ENCODE measurements around the gene HECTD3. TPM values are rescaled to one million over a fixed set of nuclear protein-coding genes. Genes with fewer than 3 reads are reported as not detected.

Gene HECTD3
- total RNA-seq, 2 donors from 2014 or later, result 89.1 to 103 TPM

DNA sequence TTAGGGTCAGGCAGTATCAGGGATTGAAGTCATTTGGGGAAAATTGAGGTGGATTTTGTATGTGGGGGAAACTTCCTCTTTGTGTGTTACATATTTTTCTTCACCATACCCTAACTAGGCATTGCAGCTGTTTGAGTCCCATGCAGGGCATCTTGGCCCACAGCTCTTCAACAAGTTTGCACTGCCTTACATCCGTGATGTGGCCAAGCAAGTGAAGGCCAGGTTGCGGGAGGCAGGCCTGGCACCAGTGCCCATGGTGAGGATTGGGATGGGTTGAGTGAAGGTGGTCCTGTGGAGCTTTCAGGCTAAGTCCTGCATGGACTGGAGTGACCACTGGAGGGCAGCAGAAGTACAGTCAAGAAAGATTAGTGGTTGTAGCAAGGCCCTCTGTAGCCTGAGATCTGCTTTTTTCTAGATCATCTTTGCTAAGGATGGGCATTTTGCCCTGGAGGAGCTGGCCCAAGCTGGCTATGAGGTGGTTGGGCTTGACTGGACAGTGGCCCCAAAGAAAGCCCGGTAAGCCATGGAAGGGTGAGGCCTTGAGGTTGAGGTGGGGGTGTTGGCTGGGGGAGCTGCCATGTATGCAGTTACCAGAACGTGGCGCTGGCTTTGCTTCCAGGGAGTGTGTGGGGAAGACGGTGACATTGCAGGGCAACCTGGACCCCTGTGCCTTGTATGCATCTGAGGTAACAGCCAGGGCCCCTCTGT is 3.4 kb upstream of the HECTD3 start:
- peak; percentile 81 for DNase-seq
- TF ChIP-seq, protein P1, sequence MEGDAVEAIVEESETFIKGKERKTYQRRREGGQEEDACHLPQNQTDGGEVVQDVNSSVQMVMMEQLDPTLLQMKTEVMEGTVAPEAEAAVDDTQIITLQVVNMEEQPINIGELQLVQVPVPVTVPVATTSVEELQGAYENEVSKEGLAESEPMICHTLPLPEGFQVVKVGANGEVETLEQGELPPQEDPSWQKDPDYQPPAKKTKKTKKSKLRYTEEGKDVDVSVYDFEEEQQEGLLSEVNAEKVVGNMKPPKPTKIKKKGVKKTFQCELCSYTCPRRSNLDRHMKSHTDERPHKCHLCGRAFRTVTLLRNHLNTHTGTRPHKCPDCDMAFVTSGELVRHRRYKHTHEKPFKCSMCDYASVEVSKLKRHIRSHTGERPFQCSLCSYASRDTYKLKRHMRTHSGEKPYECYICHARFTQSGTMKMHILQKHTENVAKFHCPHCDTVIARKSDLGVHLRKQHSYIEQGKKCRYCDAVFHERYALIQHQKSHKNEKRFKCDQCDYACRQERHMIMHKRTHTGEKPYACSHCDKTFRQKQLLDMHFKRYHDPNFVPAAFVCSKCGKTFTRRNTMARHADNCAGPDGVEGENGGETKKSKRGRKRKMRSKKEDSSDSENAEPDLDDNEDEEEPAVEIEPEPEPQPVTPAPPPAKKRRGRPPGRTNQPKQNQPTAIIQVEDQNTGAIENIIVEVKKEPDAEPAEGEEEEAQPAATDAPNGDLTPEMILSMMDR (IDR thresholded peaks at IDR 0.05), result peak; percentile 83
- intact Hi-C loops (cut with DNase I), result loop anchor here (5.0 kb wide), 2 partner anchors 218 to 478 kb away; partner anchors contain the start of gene TESK2
- Histone ChIP-seq H3K4me3 (no peak overlapping the region), H3K36me3 (no peaks in the 10 kb centered on the region), H3K9me3 (no peaks in the 10 kb centered on the region), H3K9ac (ENCODE audit: low read depth in 2 of 2, low read length in 2 of 2) (no peak overlapping the region), H3K4me1 (peaks cover 12% of the 10 kb centered on the region), H3K27ac (no peak overlapping the region), H3K27me3 (no peaks in the 10 kb centered on the region)

DNA sequence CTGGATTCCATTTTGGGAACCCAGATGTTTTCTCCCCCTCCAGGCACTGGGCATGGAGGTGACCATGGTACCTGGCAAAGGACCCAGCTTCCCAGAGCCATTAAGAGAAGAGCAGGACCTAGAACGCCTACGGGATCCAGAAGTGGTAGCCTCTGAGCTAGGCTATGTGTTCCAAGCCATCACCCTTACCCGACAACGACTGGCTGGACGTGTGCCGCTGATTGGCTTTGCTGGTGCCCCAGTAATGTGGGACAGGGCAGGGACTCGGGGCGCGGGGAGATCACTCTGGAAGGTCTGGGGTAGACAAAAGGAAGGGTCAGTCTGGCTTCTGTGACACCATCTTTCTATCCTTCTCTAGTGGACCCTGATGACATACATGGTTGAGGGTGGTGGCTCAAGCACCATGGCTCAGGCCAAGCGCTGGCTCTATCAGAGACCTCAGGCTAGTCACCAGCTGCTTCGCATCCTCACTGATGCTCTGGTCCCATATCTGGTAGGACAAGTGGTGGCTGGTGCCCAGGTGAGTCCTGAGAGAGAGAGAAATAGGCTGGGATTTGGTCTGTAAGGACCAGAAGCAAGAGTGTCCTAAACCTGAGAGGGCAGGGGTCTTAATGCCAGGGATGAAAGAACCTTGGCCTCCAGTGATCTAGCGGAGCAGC is 2.6 kb upstream of the HECTD3 start:
- no peaks in the 10 kb centered on the region for H3K27me3 ChIP-seq
- DNase-seq, result no peak
- peaks cover 12% of the 10 kb centered on the region for H3K4me1 ChIP-seq
- peaks cover 6% of the 10 kb centered on the region for H3K36me3 ChIP-seq
- H3K9ac ChIP-seq (ENCODE audit: low read depth in 2 of 2, low read length in 2 of 2), result no peak overlapping the region
- no peak overlapping the region for H3K27ac ChIP-seq
- H3K9me3 ChIP-seq, result no peaks in the 10 kb centered on the region
- no peak overlapping the region for H3K4me3 ChIP-seq
- TF ChIP-seq, protein P1 (IDR thresholded peaks at IDR 0.05), result no peak
- intact Hi-C loops (cut with DNase I), result loop anchor here (5.0 kb wide), 1 partner anchor 479 kb away; the partner anchor contains the start of gene TESK2

DNA sequence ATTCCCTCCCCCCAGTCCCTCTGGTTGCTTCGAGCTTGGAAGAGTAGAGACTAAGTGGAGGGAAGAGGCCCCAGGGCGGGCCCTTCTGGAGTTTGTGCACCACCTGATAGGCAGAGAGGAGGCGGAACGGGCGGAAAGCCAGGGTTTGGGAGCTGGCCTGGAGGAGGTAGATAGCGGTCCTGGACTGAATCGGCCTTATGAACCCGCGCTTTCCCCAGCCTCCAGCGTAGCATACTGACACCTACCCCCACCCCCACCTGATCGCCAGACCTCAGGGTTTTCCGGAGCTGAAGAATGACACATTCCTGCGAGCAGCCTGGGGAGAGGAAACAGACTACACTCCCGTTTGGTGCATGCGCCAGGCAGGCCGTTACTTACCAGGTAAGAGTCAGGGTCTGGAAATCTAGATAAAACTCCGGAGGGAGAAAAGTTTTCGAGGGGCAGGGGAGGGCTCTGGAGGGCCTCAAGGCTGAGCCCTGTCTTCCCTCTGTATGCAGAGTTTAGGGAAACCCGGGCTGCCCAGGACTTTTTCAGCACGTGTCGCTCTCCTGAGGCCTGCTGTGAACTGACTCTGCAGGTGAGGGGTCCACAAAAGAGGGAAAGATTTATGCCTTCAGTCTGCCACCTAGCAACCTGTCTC is 1.6 kb upstream of the HECTD3 start:
- Histone ChIP-seq H3K9me3 (no peaks in the 10 kb centered on the region), H3K27me3 (no peaks in the 10 kb centered on the region), H3K4me3 (peak overlapping the region; percentile 90), H3K36me3 (peaks cover 15% of the 10 kb centered on the region), H3K9ac (ENCODE audit: low read depth in 2 of 2, low read length in 2 of 2) (peak overlapping the region; percentile 74 to 76), H3K27ac (peak overlapping the region; percentile 75), H3K4me1 (peaks cover 12% of the 10 kb centered on the region)
- DNase-seq, result peak; percentile 80
- intact Hi-C loops (cut with DNase I), result loop anchor here (5.0 kb wide), 1 partner anchor 480 kb away; the partner anchor contains the start of gene TESK2
- TF ChIP-seq, protein P1 (IDR thresholded peaks at IDR 0.05), result no peak

DNA sequence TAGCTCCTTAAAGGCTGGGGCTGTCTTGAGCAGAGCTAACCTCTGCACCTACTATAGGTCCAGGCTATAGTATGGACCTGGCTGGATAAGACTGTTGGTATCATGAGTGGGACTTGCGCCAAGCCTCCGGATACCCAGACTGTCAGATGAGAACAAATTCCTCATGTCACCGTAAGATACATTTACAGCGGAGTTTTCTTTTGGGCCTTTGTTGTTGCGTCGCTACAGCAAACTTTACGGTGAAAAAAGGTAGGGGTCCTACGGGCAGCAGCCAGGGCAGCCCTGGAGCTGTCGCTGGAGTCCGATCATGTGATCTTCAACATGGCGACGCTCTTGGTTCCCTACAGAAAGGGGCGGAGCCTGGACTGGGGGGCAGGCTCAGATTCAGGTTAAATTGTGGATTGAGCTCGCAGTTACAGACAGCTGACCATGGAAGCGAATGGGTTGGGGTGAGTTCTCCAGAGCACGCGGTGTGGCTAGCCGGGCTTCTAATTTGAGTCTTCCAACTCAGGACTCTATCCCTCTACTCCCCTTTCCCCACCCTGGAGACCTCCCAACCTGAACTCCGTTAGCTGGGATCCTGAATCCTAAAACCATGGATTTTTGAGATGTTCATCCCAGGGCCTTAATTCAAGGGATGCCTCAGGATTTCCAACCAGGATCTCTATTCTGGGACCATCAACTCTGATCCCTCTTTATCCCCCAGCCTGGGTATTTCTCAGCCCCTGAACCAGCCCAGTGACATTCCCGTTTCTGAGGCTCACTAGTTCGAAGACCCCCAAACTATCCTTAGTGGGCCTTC is 914 bp upstream of the HECTD3 start, which contains the start of gene UROD:
TSS of gene UROD (plus strand) at position 418 of the 802 bp plus-strand sequence. CDS start at position 430, 12 bp downstream.
- Histone ChIP-seq H3K27me3 (no peaks in the 10 kb centered on the region), H3K9ac (ENCODE audit: low read depth in 2 of 2, low read length in 2 of 2) (peak within 1 kb of the TSS; percentile 76 to 84), H3K27ac (peak within 1 kb of the TSS; percentile 75), H3K9me3 (no peaks in the 10 kb centered on the region), H3K4me1 (peaks cover 12% of the 10 kb centered on the region), H3K4me3 (peak within 1 kb of the TSS; percentile 90), H3K36me3 (peaks cover 21% of the 10 kb centered on the region)
- peak; percentile 93 for DNase-seq
- TF ChIP-seq, protein P1 (IDR thresholded peaks at IDR 0.05), result no peak
- intact Hi-C loops (cut with DNase I), result loop anchor here (5.0 kb wide), 1 partner anchor 480 kb away; the partner anchor contains the start of gene TESK2

All from colonic mucosa (tissue), 4 donors.